Measurements from ENCODE around the gene RGP1. TPM values are rescaled to one million over a fixed set of nuclear protein-coding genes. Genes with fewer than 3 reads are reported as not detected.
A peak's percentile ranks its signal among the peaks of the same experiment; 100 is the strongest.

RGP1 gene
- total RNA-seq, 1 donor from 2014 or later, result 51.4 TPM

- peaks cover 15% of the 10 kb centered on the region for H3K27me3 Mint-ChIP-seq (ENCODE audit: unreplicated experiment)
- DNase-seq (ENCODE audit: low spot score), result peak; percentile 39
- peak; percentile 68 for TF ChIP-seq CTCF (IDR thresholded peaks at IDR 0.05; ENCODE audit: unreplicated experiment)
- H3K4me3 Mint-ChIP-seq (ENCODE audit: unreplicated experiment), result no peak overlapping the region
- peaks cover 24% of the 10 kb centered on the region for H3K36me3 Mint-ChIP-seq (ENCODE audit: low read depth, unreplicated experiment)
- no peaks in the 10 kb centered on the region for H3K9me3 Mint-ChIP-seq (ENCODE audit: unreplicated experiment)
- no peak overlapping the region for H3K27ac Mint-ChIP-seq (ENCODE audit: unreplicated experiment)
- H3K4me1 Mint-ChIP-seq (ENCODE audit: unreplicated experiment), result peaks cover 21% of the 10 kb centered on the region
These were observed 19.2 kb upstream of the RGP1 start for GRCh38 chr9:35729700-35730485.

GRCh38 chr9:35730486-35730854 is 18.6 kb upstream of the RGP1 start:
- TF ChIP-seq CTCF (IDR thresholded peaks at IDR 0.05; ENCODE audit: unreplicated experiment), result no peak
- peaks cover 13% of the 10 kb centered on the region for H3K27me3 Mint-ChIP-seq (ENCODE audit: unreplicated experiment)
- peaks cover 24% of the 10 kb centered on the region for H3K36me3 Mint-ChIP-seq (ENCODE audit: low read depth, unreplicated experiment)
- no peaks in the 10 kb centered on the region for H3K9me3 Mint-ChIP-seq (ENCODE audit: unreplicated experiment)
- H3K27ac Mint-ChIP-seq (ENCODE audit: unreplicated experiment), result no peak overlapping the region
- DNase-seq (ENCODE audit: low spot score), result no peak
- no peak overlapping the region for H3K4me3 Mint-ChIP-seq (ENCODE audit: unreplicated experiment)
- H3K4me1 Mint-ChIP-seq (ENCODE audit: unreplicated experiment), result peaks cover 18% of the 10 kb centered on the region

- DNase-seq (ENCODE audit: low spot score), result no peak
- peaks cover 12% of the 10 kb centered on the region for H3K27me3 Mint-ChIP-seq (ENCODE audit: unreplicated experiment)
- peak overlapping the region; percentile 59 for H3K27ac Mint-ChIP-seq (ENCODE audit: unreplicated experiment)
- H3K4me1 Mint-ChIP-seq (ENCODE audit: unreplicated experiment), result peaks cover 20% of the 10 kb centered on the region
- TF ChIP-seq CTCF (IDR thresholded peaks at IDR 0.05; ENCODE audit: unreplicated experiment), result no peak
- H3K36me3 Mint-ChIP-seq (ENCODE audit: low read depth, unreplicated experiment), result peaks cover 23% of the 10 kb centered on the region
- no peaks in the 10 kb centered on the region for H3K9me3 Mint-ChIP-seq (ENCODE audit: unreplicated experiment)
- H3K4me3 Mint-ChIP-seq (ENCODE audit: unreplicated experiment), result peak overlapping the region; percentile 92
These were observed 17.5 kb upstream of the RGP1 start for GRCh38 chr9:35731415-35732184.

- Mint-ChIP-seq H3K4me3 (ENCODE audit: unreplicated experiment) (peak within 1 kb of the TSS; percentile 92), H3K36me3 (ENCODE audit: low read depth, unreplicated experiment) (peaks cover 20% of the 10 kb centered on the region), H3K9me3 (ENCODE audit: unreplicated experiment) (no peaks in the 10 kb centered on the region), H3K4me1 (ENCODE audit: unreplicated experiment) (peaks cover 23% of the 10 kb centered on the region), H3K27me3 (ENCODE audit: unreplicated experiment) (peaks cover 12% of the 10 kb centered on the region), H3K27ac (ENCODE audit: unreplicated experiment) (peak within 1 kb of the TSS; percentile 87)
- no peak for TF ChIP-seq CTCF (IDR thresholded peaks at IDR 0.05; ENCODE audit: unreplicated experiment)
- DNase-seq (ENCODE audit: low spot score), result peak; percentile 94
These were observed 16.8 kb upstream of the RGP1 start, which contains the start of the genes CREB3 and TLN1 for GRCh38 chr9:35732185-35732799. Gene CREB3 (plus strand): TSS chr9:35732666. CDS start chr9:35732773, 107 bp downstream. Gene TLN1 (minus strand): TSS chr9:35732195. CDS start chr9:35725694, 6,501 bp downstream.
